ENCODE data around the gene GSTM2. TPM values are rescaled to one million over a fixed set of nuclear protein-coding genes. Genes with fewer than 3 reads are reported as not detected.

Gene GSTM2
- total and polyA plus RNA-seq, 2 experiments from 2014 or later, result 48.7 to 91.4 TPM

- no peak overlapping the region for H3K27ac ChIP-seq
- H3K79me2 ChIP-seq, result peaks cover 6% of the 10 kb centered on the region
- TF ChIP-seq EZH2phosphoT487 (IDR thresholded peaks at IDR 0.05; ENCODE audit: low read depth, severe bottlenecking, unreplicated experiment), result no peak
- no peak for TF ChIP-seq EZH2 (IDR thresholded peaks at IDR 0.05; ENCODE audit: borderline replicate concordance)
- no peak for TF ChIP-seq CTCF (IDR thresholded peaks at IDR 0.05; ENCODE audit: poor library complexity)
- DNase-seq (ENCODE audit: low spot score), result no peak
- H3K9me3 ChIP-seq (ENCODE audit: low read depth), result no peaks in the 10 kb centered on the region
- no peak overlapping the region for H3K4me3 ChIP-seq
- no peaks in the 10 kb centered on the region for H3K27me3 ChIP-seq
- no peaks in the 10 kb centered on the region for H3K36me3 ChIP-seq (replicated peaks; ENCODE audit: insufficient read depth, low read depth)
- H4K20me1 ChIP-seq (ENCODE audit: insufficient read depth, poor library complexity, severe bottlenecking), result no peaks in the 10 kb centered on the region
- peak overlapping the region; percentile 79 for H3K4me2 ChIP-seq
- no peaks in the 10 kb centered on the region for H3K9me2 ChIP-seq (replicated peaks; ENCODE audit: insufficient read depth)
- WGBS (ENCODE audit: low lambda C conversion rate, missing lambda C conversion rate), result 96% methylated on average over 4 of the region's 4 CpGs
- no peak overlapping the region for H2AFZ ChIP-seq
- peaks cover 9% of the 10 kb centered on the region for H3K4me1 ChIP-seq (ENCODE audit: insufficient read depth)
Observed at GRCh38 chr1:109657395-109657794, 10.5 kb upstream of the GSTM2 start.

GRCh38 chr1:109657970-109658369 lies 9.9 kb upstream of the GSTM2 start:
- no peak overlapping the region for H3K4me3 ChIP-seq
- H3K27ac ChIP-seq, result no peak overlapping the region
- H3K9me3 ChIP-seq (ENCODE audit: low read depth), result no peaks in the 10 kb centered on the region
- H3K4me1 ChIP-seq (ENCODE audit: insufficient read depth), result peaks cover 9% of the 10 kb centered on the region
- no peak for DNase-seq (ENCODE audit: low spot score)
- H3K36me3 ChIP-seq (replicated peaks; ENCODE audit: insufficient read depth, low read depth), result no peaks in the 10 kb centered on the region
- no peaks in the 10 kb centered on the region for H3K9me2 ChIP-seq (replicated peaks; ENCODE audit: insufficient read depth)
- H4K20me1 ChIP-seq (ENCODE audit: insufficient read depth, poor library complexity, severe bottlenecking), result no peaks in the 10 kb centered on the region
- no peak for TF ChIP-seq EZH2 (IDR thresholded peaks at IDR 0.05; ENCODE audit: borderline replicate concordance)
- TF ChIP-seq CTCF (IDR thresholded peaks at IDR 0.05; ENCODE audit: poor library complexity), result no peak
- TF ChIP-seq EZH2phosphoT487 (IDR thresholded peaks at IDR 0.05; ENCODE audit: low read depth, severe bottlenecking, unreplicated experiment), result no peak
- H3K4me2 ChIP-seq, result peak overlapping the region; percentile 79
- H2AFZ ChIP-seq, result no peak overlapping the region
- peaks cover 6% of the 10 kb centered on the region for H3K79me2 ChIP-seq
- WGBS (ENCODE audit: low lambda C conversion rate, missing lambda C conversion rate), result 89% methylated on average over 7 of the region's 7 CpGs
- no peaks in the 10 kb centered on the region for H3K27me3 ChIP-seq

GRCh38 chr1:109658533-109659042 lies 9.3 kb upstream of the GSTM2 start:
- no peaks in the 10 kb centered on the region for H3K9me3 ChIP-seq (ENCODE audit: low read depth)
- no peak overlapping the region for H3K4me3 ChIP-seq
- no peak for DNase-seq (ENCODE audit: low spot score)
- no peak overlapping the region for H2AFZ ChIP-seq
- TF ChIP-seq EZH2phosphoT487 (IDR thresholded peaks at IDR 0.05; ENCODE audit: low read depth, severe bottlenecking, unreplicated experiment) (no peak), EZH2 (IDR thresholded peaks at IDR 0.05; ENCODE audit: borderline replicate concordance) (no peak)
- no peaks in the 10 kb centered on the region for H3K9me2 ChIP-seq (replicated peaks; ENCODE audit: insufficient read depth)
- H3K27me3 ChIP-seq, result no peaks in the 10 kb centered on the region
- H4K20me1 ChIP-seq (ENCODE audit: insufficient read depth, poor library complexity, severe bottlenecking), result no peaks in the 10 kb centered on the region
- peaks cover 9% of the 10 kb centered on the region for H3K4me1 ChIP-seq (ENCODE audit: insufficient read depth)
- H3K36me3 ChIP-seq (replicated peaks; ENCODE audit: insufficient read depth, low read depth), result no peaks in the 10 kb centered on the region
- H3K4me2 ChIP-seq, result no peak overlapping the region
- H3K79me2 ChIP-seq, result peaks cover 6% of the 10 kb centered on the region
- no peak overlapping the region for H3K27ac ChIP-seq
- 64% methylated on average over 3 of the region's 3 CpGs for WGBS (ENCODE audit: low lambda C conversion rate, missing lambda C conversion rate)

- Histone ChIP-seq H3K36me3 (replicated peaks; ENCODE audit: insufficient read depth, low read depth) (no peaks in the 10 kb centered on the region), H3K9me2 (replicated peaks; ENCODE audit: insufficient read depth) (no peaks in the 10 kb centered on the region), H3K4me1 (ENCODE audit: insufficient read depth) (peaks cover 9% of the 10 kb centered on the region), H3K27ac (no peak overlapping the region), H3K9me3 (ENCODE audit: low read depth) (no peaks in the 10 kb centered on the region), H3K27me3 (no peaks in the 10 kb centered on the region), H4K20me1 (ENCODE audit: insufficient read depth, poor library complexity, severe bottlenecking) (no peaks in the 10 kb centered on the region), H3K79me2 (peaks cover 6% of the 10 kb centered on the region), H3K4me3 (no peak overlapping the region), H2AFZ (no peak overlapping the region), H3K4me2 (no peak overlapping the region)
- TF ChIP-seq EZH2 (IDR thresholded peaks at IDR 0.05; ENCODE audit: borderline replicate concordance) (no peak), CTCF (IDR thresholded peaks at IDR 0.05; ENCODE audit: poor library complexity) (no peak), EZH2phosphoT487 (IDR thresholded peaks at IDR 0.05; ENCODE audit: low read depth, severe bottlenecking, unreplicated experiment) (no peak)
- DNase-seq (ENCODE audit: low spot score), result peak; percentile 30
- 80% methylated on average over 2 of the region's 2 CpGs for WGBS (ENCODE audit: low lambda C conversion rate, missing lambda C conversion rate)
Observed at GRCh38 chr1:109659145-109659544, 8.7 kb upstream of the GSTM2 start.

Data from hepatocyte (in vitro differentiated cells).